WTC11 (cell line): Measurements from ENCODE around the gene OTOGL. TPM values are rescaled to one million over a fixed set of nuclear protein-coding genes. Genes with fewer than 3 reads are reported as not detected.

Source experiments
- ATAC-seq: fragments of 200-7000 bp; cut with Tn5 transposase; 2 replicates; pipeline ENCODE4 v1.10.0; 2021; ENCODE audit warnings: mild to moderate bottlenecking, moderate library complexity
- CTCF ChIA-PET: fragments of 300-600 bp; sonication (Branson Sonifier 250); formaldehyde crosslinking; loops from one replicate; lab custom pipeline; 2021; ENCODE audit warnings: antibody characterized with exemption; lab: Charles Lee
- POLR2A ChIA-PET: fragments of 350-600 bp; sonication (Branson Sonifier 250); formaldehyde crosslinking; loops from one replicate; lab custom pipeline; 2021; ENCODE audit warnings: antibody characterized with exemption; lab: Charles Lee
- DNase-seq: peaks from one replicate; pipeline ENCODE4 v3.0.0; 2021; ENCODE audit warnings: low spot score
- H3K27ac Mint-ChIP-seq: 2 replicates; pipeline ENCODE4 v1.8.0; 2021; ENCODE audit warnings: mixed read lengths
- H3K27me3 Mint-ChIP-seq: 2 replicates; pipeline ENCODE4 v1.8.0; 2021; ENCODE audit warnings: low read depth, mild to moderate bottlenecking, moderate library complexity, mixed read lengths
- H3K36me3 Mint-ChIP-seq: 2 replicates; pipeline ENCODE4 v1.8.0; 2021; ENCODE audit warnings: mixed read lengths
- H3K4me1 Mint-ChIP-seq: 2 replicates; pipeline ENCODE4 v1.8.0; 2022; ENCODE audit warnings: mixed read lengths
- H3K4me3 Mint-ChIP-seq: 2 replicates; pipeline ENCODE4 v1.8.0; 2021; ENCODE audit warnings: mild to moderate bottlenecking, moderate library complexity, mixed read lengths
- H3K9me3 Mint-ChIP-seq: 2 replicates; pipeline ENCODE4 v1.8.0; 2021; ENCODE audit warnings: mixed read lengths
- ARID4B ChIP-seq: sonication (generic); formaldehyde crosslinking; IDR thresholded peaks from 2 replicates; pipeline ENCODE4 v1.8.0; 2023; ENCODE audit warnings: missing genetic modification reagents, mild to moderate bottlenecking, borderline replicate concordance
- ATF6 ChIP-seq: sonication (generic); formaldehyde crosslinking; IDR thresholded peaks from 2 replicates; pipeline ENCODE4 v1.8.1; 2023; ENCODE audit warnings: mild to moderate bottlenecking, missing genetic modification reagents
- CREB1 ChIP-seq: sonication (generic); formaldehyde crosslinking; IDR thresholded peaks from 2 replicates; pipeline ENCODE4 v1.8.0; 2023; ENCODE audit warnings: mild to moderate bottlenecking, missing genetic modification reagents
- ESRRA ChIP-seq: sonication (generic); formaldehyde crosslinking; IDR thresholded peaks from 2 replicates; pipeline ENCODE4 v1.8.1; 2022; ENCODE audit warnings: mild to moderate bottlenecking, missing genetic modification reagents, borderline replicate concordance
- ETV6 ChIP-seq: sonication (generic); formaldehyde crosslinking; IDR thresholded peaks from 2 replicates; pipeline ENCODE4 v1.8.1; 2022; ENCODE audit warnings: mild to moderate bottlenecking, missing genetic modification reagents
- FOXK1 ChIP-seq: sonication (generic); formaldehyde crosslinking; IDR thresholded peaks from 2 replicates; pipeline ENCODE4 v1.8.0; 2022; ENCODE audit warnings: mild to moderate bottlenecking, moderate library complexity, missing genetic modification reagents
- GRHL2 ChIP-seq: fragments of 250-450 bp; sonication (Bioruptor Pico); IDR thresholded peaks from 2 replicates; pipeline ENCODE4 v1.8.0; 2022; ENCODE audit warnings: mild to moderate bottlenecking, moderate library complexity; ENCODE audit not compliant: insufficient replicate concordance, severe bottlenecking
- IRF1 ChIP-seq: sonication (generic); formaldehyde crosslinking; IDR thresholded peaks from 2 replicates; pipeline ENCODE4 v1.8.0; 2023; ENCODE audit warnings: missing genetic modification reagents
- KAT7 ChIP-seq: sonication (generic); formaldehyde crosslinking; IDR thresholded peaks from 2 replicates; pipeline ENCODE4 v1.8.1; 2023; ENCODE audit warnings: missing genetic modification reagents, mild to moderate bottlenecking, borderline replicate concordance
- MXD4 ChIP-seq: fragments of 250-450 bp; sonication (Bioruptor Pico); IDR thresholded peaks from 2 replicates; pipeline ENCODE4 v1.8.0; 2021; ENCODE audit warnings: mild to moderate bottlenecking, moderate library complexity, borderline replicate concordance
- OVOL2 ChIP-seq: fragments of 250-450 bp; sonication (Bioruptor Pico); IDR thresholded peaks from 2 replicates; pipeline ENCODE4 v1.9.0; 2021; ENCODE audit warnings: mild to moderate bottlenecking, borderline replicate concordance
- PREB ChIP-seq: sonication (generic); formaldehyde crosslinking; IDR thresholded peaks from 2 replicates; pipeline ENCODE4 v1.8.1; 2022; ENCODE audit warnings: mild to moderate bottlenecking, missing genetic modification reagents, moderate library complexity, borderline replicate concordance
- ZBTB21 ChIP-seq: sonication (generic); formaldehyde crosslinking; IDR thresholded peaks from 2 replicates; pipeline ENCODE4 v1.8.1; 2023; ENCODE audit warnings: mild to moderate bottlenecking, missing genetic modification reagents, borderline replicate concordance
- ZNF219 ChIP-seq: sonication (generic); formaldehyde crosslinking; IDR thresholded peaks from 2 replicates; pipeline ENCODE4 v1.8.0; 2023; ENCODE audit warnings: missing genetic modification reagents, mild to moderate bottlenecking, borderline replicate concordance
- ZNF416 ChIP-seq: fragments of 250-450 bp; sonication (Bioruptor Pico); IDR thresholded peaks from 2 replicates; pipeline ENCODE4 v1.9.0; 2021; ENCODE audit warnings: mild to moderate bottlenecking, inconsistent platforms
- ZNF671 ChIP-seq: fragments of 250-450 bp; sonication (Bioruptor Pico); IDR thresholded peaks from 2 replicates; pipeline ENCODE4 v1.8.0; 2021; ENCODE audit warnings: mild to moderate bottlenecking
- total RNA-seq: library from RNA; stranded (reverse); gene quantifications from 3 replicates; pipeline ENCODE4 v1.2.3, GENCODE V29; 2021
- TF ChIP-seq, protein P1 (sequence below): sonication (generic); formaldehyde crosslinking; IDR thresholded peaks from 2 replicates; pipeline ENCODE4 v1.8.1; 2022; ENCODE audit warnings: mild to moderate bottlenecking, moderate library complexity, missing genetic modification reagents

The OTOGL gene
- total RNA-seq, 1 experiment from 2014 or later, result 0.55 TPM

GRCh38 chr12:80200414-80200813 is 101.1 kb downstream of the OTOGL start:
- ATAC-seq, result no peak

DNA sequence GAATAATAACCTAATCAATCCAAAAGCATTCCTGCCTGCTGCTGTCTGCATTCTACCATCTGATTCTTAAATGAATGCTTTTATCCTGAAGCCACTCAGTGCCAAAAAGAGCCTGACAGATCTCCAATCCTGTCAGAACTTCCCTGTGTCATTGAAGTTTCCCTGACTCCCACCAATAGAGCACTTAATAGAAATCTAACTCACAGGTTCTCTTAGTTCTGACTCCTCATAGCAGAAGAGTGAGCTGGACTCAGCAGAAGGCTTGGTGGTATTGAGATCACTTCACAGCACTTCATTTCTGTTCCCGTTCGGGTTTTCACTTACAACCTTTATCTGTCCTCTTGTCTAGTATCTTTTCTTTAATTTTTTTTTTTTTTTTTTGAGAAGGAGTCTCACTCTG is 102.6 kb downstream of the OTOGL start:
- ChIA-PET CTCF (interaction anchor here (0.7 kb wide), 1 partner anchor 9 kb away, joined by 3 read pairs; no protein-coding TSS in a partner anchor), POLR2A (interaction anchor here (0.7 kb wide), 1 partner anchor 174 kb away, joined by 4 read pairs; no protein-coding TSS in a partner anchor)
- H3K4me1 Mint-ChIP-seq, result peaks cover 8% of the 10 kb centered on the region
- H3K4me3 Mint-ChIP-seq, result no peak overlapping the region
- H3K27ac Mint-ChIP-seq, result no peak overlapping the region
- TF ChIP-seq ZNF671 (CRISPR knock-in tag) (no peak), GRHL2 (CRISPR knock-in tag) (no peak), MXD4 (no peak), IRF1 (CRISPR knock-in tag) (no peak), PREB (CRISPR knock-in tag) (no peak), ATF6 (CRISPR knock-in tag) (no peak), ETV6 (CRISPR knock-in tag) (no peak), ZNF219 (no peak), ARID4B (CRISPR knock-in tag) (no peak), ZNF416 (CRISPR knock-in tag) (no peak), KAT7 (CRISPR knock-in tag) (no peak), ZBTB21 (no peak), CREB1 (no peak)
- TF ChIP-seq, protein P1, sequence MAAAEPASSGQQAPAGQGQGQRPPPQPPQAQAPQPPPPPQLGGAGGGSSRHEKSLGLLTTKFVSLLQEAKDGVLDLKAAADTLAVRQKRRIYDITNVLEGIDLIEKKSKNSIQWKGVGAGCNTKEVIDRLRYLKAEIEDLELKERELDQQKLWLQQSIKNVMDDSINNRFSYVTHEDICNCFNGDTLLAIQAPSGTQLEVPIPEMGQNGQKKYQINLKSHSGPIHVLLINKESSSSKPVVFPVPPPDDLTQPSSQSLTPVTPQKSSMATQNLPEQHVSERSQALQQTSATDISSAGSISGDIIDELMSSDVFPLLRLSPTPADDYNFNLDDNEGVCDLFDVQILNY (CRISPR knock-in tag), result no peak
- DNase-seq, result no peak
- no peaks in the 10 kb centered on the region for H3K9me3 Mint-ChIP-seq
- no peaks in the 10 kb centered on the region for H3K27me3 Mint-ChIP-seq
- no peaks in the 10 kb centered on the region for H3K36me3 Mint-ChIP-seq
- no peak for ATAC-seq

More at GRCh38 chr12:80200414-80200813, 101.1 kb downstream of the OTOGL start:
- no peaks in the 10 kb centered on the region for H3K9me3 Mint-ChIP-seq
- no peak for DNase-seq
- POLR2A ChIA-PET, result no interaction called here
- TF ChIP-seq OVOL2 (CRISPR knock-in tag), result no peak
- no peak for TF ChIP-seq FOXK1 (CRISPR knock-in tag)
- no peak for TF ChIP-seq ESRRA (CRISPR knock-in tag)
- TF ChIP-seq PREB (CRISPR knock-in tag), result no peak
- TF ChIP-seq GRHL2 (CRISPR knock-in tag), result no peak
- TF ChIP-seq, all 79 proteins: peak for 0
- H3K27ac Mint-ChIP-seq, result no peak overlapping the region
- H3K4me1 Mint-ChIP-seq, result peaks cover 8% of the 10 kb centered on the region
- CTCF ChIA-PET, result interaction anchor here (0.9 to 1.4 kb wide), 2 partner anchors 66 to 70 kb away, joined by 5 to 9 read pairs; no protein-coding TSS in a partner anchor
- no peaks in the 10 kb centered on the region for H3K36me3 Mint-ChIP-seq
- H3K4me3 Mint-ChIP-seq, result no peak overlapping the region
- H3K27me3 Mint-ChIP-seq, result no peaks in the 10 kb centered on the region
